GM23338 (cell line): ENCODE measurements around the gene REEP3. TPM values are rescaled to one million over a fixed set of nuclear protein-coding genes. Genes with fewer than 3 reads are reported as not detected.

Source experiments
- ATAC-seq: fragments of 200-7000 bp; cut with Tn5 transposase; 3 replicates; pipeline ENCODE4 v1.9.1; 2020
- DNase-seq: peaks from one replicate; pipeline ENCODE4 v3.0.0-alpha.2; 2015; ENCODE audit warnings: low spot score
- H2AFZ ChIP-seq: fragments of 200-600 bp; sonication (generic); 2 replicates; pipeline ENCODE4 v1.8.0; 2016; ENCODE audit warnings: antibody characterized with exemption, mild to moderate bottlenecking, moderate library complexity
- H3F3A ChIP-seq: fragments of 200-600 bp; sonication (generic); replicated peaks from 2 replicates; pipeline ENCODE4 v1.8.0; 2017; ENCODE audit warnings: antibody characterized with exemption, mixed run types, low read depth
- H3K27ac ChIP-seq: fragments of 200-600 bp; sonication (generic); 2 replicates; pipeline ENCODE4 v1.6.1; 2016; ENCODE audit warnings: low read depth
- H3K27me3 ChIP-seq: fragments of 200-600 bp; sonication (generic); 2 replicates; pipeline ENCODE4 v1.8.0; 2016; ENCODE audit warnings: mild to moderate bottlenecking, mixed run types, moderate library complexity; ENCODE audit not compliant: insufficient read depth
- H3K36me3 ChIP-seq: fragments of 200-600 bp; sonication (generic); 2 replicates; pipeline ENCODE4 v1.8.0; 2016; ENCODE audit warnings: mild to moderate bottlenecking; ENCODE audit not compliant: insufficient read depth
- H3K4me1 ChIP-seq: fragments of 200-600 bp; sonication (generic); 2 replicates; pipeline ENCODE4 v1.8.0; 2016; ENCODE audit warnings: mild to moderate bottlenecking, moderate library complexity; ENCODE audit not compliant: insufficient read depth
- H3K4me2 ChIP-seq: fragments of 200-600 bp; sonication (generic); 2 replicates; pipeline ENCODE4 v1.7.1; 2017; ENCODE audit warnings: mixed run types
- H3K4me3 ChIP-seq: fragments of 200-600 bp; sonication (generic); 2 replicates; pipeline ENCODE4 v1.6.1; 2016; ENCODE audit warnings: mixed run types
- H3K79me2 ChIP-seq: fragments of 200-600 bp; sonication (generic); replicated peaks from 2 replicates; pipeline ENCODE4 v1.8.0; 2017; ENCODE audit warnings: mild to moderate bottlenecking; ENCODE audit not compliant: insufficient read depth
- H3K9me2 ChIP-seq: fragments of 200-600 bp; sonication (generic); 2 replicates; pipeline ENCODE4 v1.8.0; 2017; ENCODE audit not compliant: insufficient read depth
- H4K20me1 ChIP-seq: fragments of 200-600 bp; sonication (generic); replicated peaks from 2 replicates; pipeline ENCODE4 v1.8.0; 2017; ENCODE audit warnings: mild to moderate bottlenecking; ENCODE audit not compliant: insufficient read depth
- H3K27ac Mint-ChIP-seq: 2 replicates; pipeline ENCODE4 v1.8.0; 2020; ENCODE audit warnings: inconsistent platforms, mild to moderate bottlenecking, moderate library complexity, mixed read lengths
- H3K27me3 Mint-ChIP-seq: 3 replicates; pipeline ENCODE4 v1.8.0; 2022; ENCODE audit warnings: low read depth, mild to moderate bottlenecking, moderate library complexity, mixed read lengths, inconsistent platforms; ENCODE audit not compliant: insufficient read depth, poor library complexity
- H3K36me3 Mint-ChIP-seq: 3 replicates; pipeline ENCODE4 v1.8.0; 2021; ENCODE audit warnings: low read depth, mild to moderate bottlenecking, inconsistent platforms, moderate library complexity, mixed read lengths
- H3K4me1 Mint-ChIP-seq: 3 replicates; pipeline ENCODE4 v1.8.0; 2020; ENCODE audit warnings: mild to moderate bottlenecking, inconsistent platforms, mixed read lengths
- H3K4me3 Mint-ChIP-seq: 3 replicates; pipeline ENCODE4 v1.8.0; 2021; ENCODE audit warnings: moderate library complexity, mild to moderate bottlenecking, inconsistent platforms, mixed read lengths
- H3K9me3 Mint-ChIP-seq: 3 replicates; pipeline ENCODE4 v1.8.0; 2020; ENCODE audit warnings: moderate library complexity, mild to moderate bottlenecking, inconsistent platforms, mixed read lengths
- CREB1 ChIP-seq: fragments of 250-450 bp; sonication (Bioruptor Pico); IDR thresholded peaks from 2 replicates; pipeline ENCODE4 v1.5.0; 2020; ENCODE audit warnings: low read depth, mild to moderate bottlenecking, moderate library complexity
- CTCF ChIP-seq, 2 experiments: fragments of 200-600 bp in 1 of 2; sonication (generic) in 1 of 2; conservative IDR thresholded peaks; 2 replicates each; pipeline versions ENCODE4 v1.5.1 to v1.6.1; 2016 to 2017; ENCODE audit warnings: antibody characterized with exemption in 2 of 2, low read depth in 2 of 2, mild to moderate bottlenecking in 2 of 2, moderate library complexity in 1 of 2
- ETS1 ChIP-seq: IDR thresholded peaks from 2 replicates; pipeline ENCODE4 v1.6.1; 2016; ENCODE audit warnings: antibody characterized with exemption
- EZH2 ChIP-seq: fragments of 200-600 bp; sonication (generic); IDR thresholded peaks from one replicate; pipeline ENCODE4 v1.8.0; 2017; ENCODE audit warnings: antibody characterized with exemption, mild to moderate bottlenecking, low read depth; ENCODE audit not compliant: unreplicated experiment
- JUNB ChIP-seq: IDR thresholded peaks from one replicate; pipeline ENCODE4 v1.6.1; 2016; ENCODE audit warnings: antibody characterized with exemption; ENCODE audit not compliant: unreplicated experiment
- NANOG ChIP-seq: IDR thresholded peaks from 2 replicates; pipeline ENCODE4 v1.6.1; 2016; ENCODE audit warnings: antibody characterized with exemption, borderline replicate concordance
- STAT1 ChIP-seq: IDR thresholded peaks from one replicate; pipeline ENCODE4 v1.6.1; 2016; ENCODE audit warnings: antibody characterized with exemption; ENCODE audit not compliant: unreplicated experiment
- ZNF331 ChIP-seq: fragments of 250-450 bp; sonication (Bioruptor Pico); IDR thresholded peaks from 2 replicates; pipeline ENCODE4 v1.5.0; 2020; ENCODE audit warnings: low read depth, mild to moderate bottlenecking, moderate library complexity
- ZNF462 ChIP-seq: fragments of 250-450 bp; sonication (Bioruptor Pico); IDR thresholded peaks from 2 replicates; pipeline ENCODE4 v1.5.0; 2020; ENCODE audit warnings: mild to moderate bottlenecking, moderate library complexity
- polyA plus RNA-seq: library from polyadenylated mRNA; unstranded; fragments of >200 nt; fragmentation: Nextera tagmentation; extraction: Ambion mirVana; gene quantifications from 2 replicates; pipeline ENCODE4 v1.2.1, GENCODE V29; 2016
- total RNA-seq: library from RNA; depleted of rRNA; stranded (reverse); fragments of >200 nt; shearing (Covaris generic); gene quantifications from 2 replicates; pipeline ENCODE4 v1.2.3, GENCODE V29; 2014

REEP3 gene
- total and polyA plus RNA-seq, 2 experiments from 2014 or later: 29.5 to 48.7 TPM

GRCh38 chr10:63483983-63484382 lies 37.2 kb upstream of the REEP3 start:
- Histone ChIP-seq H3K4me2 (no peak overlapping the region), H4K20me1 (peaks cover 3% of the 10 kb centered on the region; the same call in 1 of the 2 replicates), H3K27me3 (no peaks in the 10 kb centered on the region), H3K36me3 (no peaks in the 10 kb centered on the region), H3K4me3 (no peak overlapping the region), H3F3A (no peaks in the 10 kb centered on the region), H2AFZ (no peak overlapping the region), H3K4me1 (peaks cover 27% of the 10 kb centered on the region), H3K79me2 (peaks cover 94% of the 10 kb centered on the region), H3K9me2 (no peaks in the 10 kb centered on the region), H3K27ac (no peak overlapping the region)
- Mint-ChIP-seq H3K36me3 (no peaks in the 10 kb centered on the region), H3K4me1 (peaks cover 16% of the 10 kb centered on the region), H3K27ac (no peak overlapping the region), H3K9me3 (no peaks in the 10 kb centered on the region), H3K4me3 (no peak overlapping the region), H3K27me3 (no peaks in the 10 kb centered on the region)
- no peak for TF ChIP-seq CREB1 (CRISPR knock-in tag)
- ATAC-seq: no peak
- DNase-seq: no peak

- Histone ChIP-seq H2AFZ (no peak overlapping the region), H3K27me3 (no peaks in the 10 kb centered on the region), H3K9me2 (no peaks in the 10 kb centered on the region), H3K4me2 (no peak overlapping the region), H3K27ac (no peak overlapping the region), H3K4me1 (peaks cover 26% of the 10 kb centered on the region), H3K4me3 (no peak overlapping the region), H3K79me2 (peaks cover 92% of the 10 kb centered on the region), H3F3A (no peaks in the 10 kb centered on the region), H4K20me1 (peaks cover 3% of the 10 kb centered on the region; the same call in 1 of the 2 replicates), H3K36me3 (no peaks in the 10 kb centered on the region)
- peaks cover 5% of the 10 kb centered on the region for H3K36me3 Mint-ChIP-seq
- ATAC-seq: no peak
- H3K4me3 Mint-ChIP-seq: no peak overlapping the region
- DNase-seq: no peak
- peaks cover 13% of the 10 kb centered on the region for H3K4me1 Mint-ChIP-seq
- H3K27ac Mint-ChIP-seq: no peak overlapping the region
- peaks cover 8% of the 10 kb centered on the region; the same call in 2 of the 3 replicates for H3K9me3 Mint-ChIP-seq
- H3K27me3 Mint-ChIP-seq: no peaks in the 10 kb centered on the region
- no peak for TF ChIP-seq ZNF331 (CRISPR knock-in tag)
- no peak for TF ChIP-seq EZH2
- TF ChIP-seq NANOG: no peak
- TF ChIP-seq JUNB: no peak
- TF ChIP-seq CREB1 (CRISPR knock-in tag): no peak
- TF ChIP-seq ZNF462 (CRISPR knock-in tag): no peak
- no peak for TF ChIP-seq STAT1
- TF ChIP-seq CTCF (conservative IDR thresholded peaks at IDR 0.05; ENCODE audit: low read depth in 2 of 2): no peak
- TF ChIP-seq ETS1: no peak
Measured at GRCh38 chr10:63487990-63488389, 33.2 kb upstream of the REEP3 start.
